K562 (cell line): ENCODE measurements around the gene NOTCH1. TPM values are rescaled to one million over a fixed set of nuclear protein-coding genes. Genes with fewer than 3 reads are reported as not detected.

ENCODE experiments used
- ADNP ChIP-seq: fragments of 200-800 bp; sonication (Bioruptor generic); IDR thresholded peaks from 2 replicates; pipeline ENCODE4 v1.6.1; 2016; ENCODE audit warnings: missing genetic modification characterization, missing compliant biosample characterization
- AFF1 ChIP-seq, 2 experiments: fragments of 450-650 bp; IDR thresholded peaks; 2 replicates each; pipeline ENCODE4 v1.6.1; 2018; ENCODE audit warnings: mild to moderate bottlenecking in 2 of 2, low read depth in 1 of 2; ENCODE audit not compliant: partially characterized antibody in 2 of 2
- ATF1 ChIP-seq, 2 experiments: fragments of 450-650 bp in 1 of 2; IDR thresholded peaks; 2 replicates each; pipeline ENCODE4 v1.6.1; 2016; ENCODE audit warnings: missing compliant biosample characterization in 1 of 2, missing genetic modification characterization in 1 of 2
- CAMTA2 ChIP-seq: fragments of 250-450 bp; sonication (Bioruptor Pico); conservative IDR thresholded peaks from 2 replicates; pipeline ENCODE4 v1.5.1; 2022
- DACH1 ChIP-seq: fragments of 450-650 bp; IDR thresholded peaks from 2 replicates; pipeline ENCODE4 v1.6.1; 2018; ENCODE audit not compliant: partially characterized antibody
- DPF2 ChIP-seq: fragments of 450-650 bp; IDR thresholded peaks from 2 replicates; pipeline ENCODE4 v1.6.1; 2016
- GTF2A2 ChIP-seq: IDR thresholded peaks from 2 replicates; pipeline ENCODE4 v1.6.1; 2016; ENCODE audit warnings: mild to moderate bottlenecking, missing genetic modification characterization, missing compliant biosample characterization
- HBP1 ChIP-seq: fragments of 450-650 bp; formaldehyde crosslinking; IDR thresholded peaks from 2 replicates; pipeline ENCODE4 v1.4.0; 2022; ENCODE audit warnings: missing genetic modification characterization
- HMGXB4 ChIP-seq: sonication (generic); formaldehyde crosslinking; IDR thresholded peaks from 2 replicates; pipeline ENCODE4 v1.8.1; 2023; ENCODE audit warnings: mild to moderate bottlenecking, missing genetic modification reagents
- KAT7 ChIP-seq: sonication (generic); formaldehyde crosslinking; IDR thresholded peaks from 2 replicates; pipeline ENCODE4 v1.8.0; 2022; ENCODE audit warnings: missing genetic modification reagents, mild to moderate bottlenecking, borderline replicate concordance
- KLF1 ChIP-seq: fragments of 450-650 bp; IDR thresholded peaks from 2 replicates; pipeline ENCODE4 v1.6.1; 2016; ENCODE audit warnings: missing genetic modification characterization, missing compliant biosample characterization
- MCM3 ChIP-seq: fragments of 450-650 bp; IDR thresholded peaks from 2 replicates; pipeline ENCODE4 v1.6.1; 2016
- MXI1 ChIP-seq: IDR thresholded peaks from 2 replicates; pipeline ENCODE4 v1.6.1; 2011; ENCODE audit warnings: low read depth, mild to moderate bottlenecking, improper control_type of control experiment, low read length
- RBM25 ChIP-seq: fragments of 200-400 bp; formaldehyde crosslinking; IDR thresholded peaks from 2 replicates; pipeline ENCODE4 v1.6.1; 2018; ENCODE audit warnings: low read length, low read depth, moderate library complexity; ENCODE audit not compliant: severe bottlenecking
- XRCC3 ChIP-seq: fragments of 450-650 bp; IDR thresholded peaks from 2 replicates; pipeline ENCODE4 v1.6.1; 2017; ENCODE audit warnings: mild to moderate bottlenecking, moderate library complexity
- ZNF224 ChIP-seq: sonication (generic); formaldehyde crosslinking; IDR thresholded peaks from 2 replicates; pipeline ENCODE4 v1.8.0; 2022; ENCODE audit warnings: mild to moderate bottlenecking, missing genetic modification reagents
- ZNF239 ChIP-seq: fragments of 250-450 bp; sonication (Bioruptor Pico); IDR thresholded peaks from 2 replicates; pipeline ENCODE4 v1.4.0; 2020; ENCODE audit warnings: mild to moderate bottlenecking
- ZNF57 ChIP-seq: fragments of 450-650 bp; formaldehyde crosslinking; IDR thresholded peaks from 2 replicates; pipeline ENCODE4 v1.4.0; 2020; ENCODE audit warnings: mild to moderate bottlenecking, moderate library complexity
- ZNF766 ChIP-seq: fragments of 200-800 bp; sonication (Bioruptor generic); conservative IDR thresholded peaks from 2 replicates; pipeline ENCODE4 v1.6.1; 2016; ENCODE audit warnings: missing genetic modification characterization, missing compliant biosample characterization
- ZSCAN32 ChIP-seq: fragments of 450-650 bp; formaldehyde crosslinking; IDR thresholded peaks from 2 replicates; pipeline ENCODE4 v1.4.0; 2020; ENCODE audit warnings: mild to moderate bottlenecking, moderate library complexity
- polyA plus RNA-seq, 8 experiments: library from polyadenylated mRNA; depleted of rRNA in 4 of 8; stranded (reverse) in 5 of 8; unstranded in 3 of 8; fragments of >200 nt; fragmentation: Nextera tagmentation in 2 of 8; fragmentation: Illumina TruSeq in 1 of 8; extraction: Ambion mirVana in 2 of 8; extraction: Trizol in 1 of 8; gene quantifications; 2 replicates each; pipeline versions ENCODE4 v1.2.1 to v1.2.3, GENCODE V29; 2011 to 2014; ENCODE audit warnings: inconsistent platforms in 1 of 8, missing spikeins in 1 of 8
- total RNA-seq, 7 experiments: library from RNA; depleted of rRNA in 6 of 7; stranded (reverse); fragments of >200 nt in 6 of 7; fragmentation: Illumina TruSeq in 2 of 7; extraction: Trizol in 2 of 7; gene quantifications; 2 replicates each; pipeline versions ENCODE4 v1.2.1 to v1.2.3, GENCODE V29; 2011 to 2021; ENCODE audit warnings: low replicate concordance in 1 of 7

Gene NOTCH1
- total and polyA plus RNA-seq, 9 of the 15 experiments (the other 6 are each of a cell fraction or from before 2014, with no cell fraction given): 0.03 to 31.4 (median 2.3) TPM

- no peak for TF ChIP-seq MCM3
- TF ChIP-seq ZNF239 (CRISPR knock-in tag): no peak
- no peak for TF ChIP-seq ZSCAN32 (CRISPR knock-in tag)
- no peak for TF ChIP-seq ZNF57 (CRISPR knock-in tag)
- TF ChIP-seq DACH1: no peak
- TF ChIP-seq ATF1 (CRISPR knock-in tag; IDR thresholded peaks at IDR 0.05): no peak
- peak; percentile 54 for TF ChIP-seq ATF1 (tag; IDR thresholded peaks at IDR 0.05)
- TF ChIP-seq AFF1 (IDR thresholded peaks at IDR 0.05; ENCODE audit: low read depth in 1 of 2, partially characterized antibody in 2 of 2): no peak
- no peak for TF ChIP-seq ADNP
- TF ChIP-seq XRCC3: no peak
- no peak for TF ChIP-seq ZNF766 (CRISPR knock-in tag)
- TF ChIP-seq RBM25: no peak
- TF ChIP-seq CAMTA2 (CRISPR knock-in tag): no peak
- no peak for TF ChIP-seq KLF1 (tag)
- no peak for TF ChIP-seq MXI1
- no peak for TF ChIP-seq ZNF224 (CRISPR knock-in tag)
- no peak for TF ChIP-seq GTF2A2
- TF ChIP-seq DPF2: 0 out of 2 replicates have a peak, but pooled peaks have one; percentile 14
- no peak for TF ChIP-seq HBP1
- no peak for TF ChIP-seq KAT7 (CRISPR knock-in tag)
- TF ChIP-seq HMGXB4 (CRISPR knock-in tag): no peak
Observed at GRCh38 chr9:136539427-136540421, 6.1 kb downstream of the NOTCH1 start (continued).
